Trophoblast cell (in vitro differentiated cells and primary cell): ENCODE measurements around the gene APOL5.

Experiments
- DNase-seq, 2 donors: peaks; one replicate each; pipeline ENCODE4 v3.0.0-alpha.2; 2016
- H2AFZ ChIP-seq: 2 replicates; pipeline ENCODE4 v1.6.1; 2013; ENCODE audit warnings: low read length, moderate library complexity, mild to moderate bottlenecking; ENCODE audit not compliant: insufficient read depth, poor library complexity
- H2AK5ac ChIP-seq: 2 replicates; pipeline ENCODE4 v1.6.1; 2013; ENCODE audit warnings: mild to moderate bottlenecking, low read length
- H2BK120ac ChIP-seq: 2 replicates; pipeline ENCODE4 v1.6.1; 2013; ENCODE audit warnings: low read length, mild to moderate bottlenecking, moderate library complexity; ENCODE audit not compliant: insufficient read depth, poor library complexity
- H2BK12ac ChIP-seq: 2 replicates; pipeline ENCODE4 v1.6.1; 2013; ENCODE audit warnings: mild to moderate bottlenecking, low read length, moderate library complexity
- H2BK5ac ChIP-seq: 2 replicates; pipeline ENCODE4 v1.6.1; 2013; ENCODE audit warnings: low read length, low read depth, moderate library complexity, mild to moderate bottlenecking; ENCODE audit not compliant: poor library complexity
- H3K14ac ChIP-seq: 2 replicates; pipeline ENCODE4 v1.6.1; 2013; ENCODE audit warnings: mild to moderate bottlenecking, low read length
- H3K18ac ChIP-seq: 2 replicates; pipeline ENCODE4 v1.6.1; 2013; ENCODE audit warnings: mild to moderate bottlenecking, low read length
- H3K23ac ChIP-seq: 2 replicates; pipeline ENCODE4 v1.6.1; 2013; ENCODE audit warnings: low read length
- H3K27ac ChIP-seq: 2 replicates; pipeline ENCODE4 v1.5.1; 2013; ENCODE audit warnings: low read depth, mild to moderate bottlenecking, inconsistent platforms, low read length, moderate library complexity
- H3K27me3 ChIP-seq: 2 replicates; pipeline ENCODE4 v1.6.1; 2013; ENCODE audit warnings: inconsistent platforms, mild to moderate bottlenecking, low read length, moderate library complexity; ENCODE audit not compliant: insufficient read depth
- H3K36me3 ChIP-seq, 2 experiments: 1 replicate in 1 of 2; 2 replicates in 1 of 2; pipeline ENCODE4 v1.6.1; 2013; ENCODE audit warnings: low read length in 2 of 2, mild to moderate bottlenecking in 2 of 2, moderate library complexity in 1 of 2; ENCODE audit not compliant: insufficient read depth in 2 of 2, control insufficient read depth in 1 of 2
- H3K4ac ChIP-seq: 2 replicates; pipeline ENCODE4 v1.6.1; 2013; ENCODE audit warnings: low read depth, mild to moderate bottlenecking, low read length, moderate library complexity
- H3K4me1 ChIP-seq, 2 experiments: 1 replicate in 1 of 2; 2 replicates in 1 of 2; pipeline ENCODE4 v1.6.1; 2013; ENCODE audit warnings: low read length in 2 of 2, mild to moderate bottlenecking in 2 of 2, moderate library complexity in 1 of 2; ENCODE audit not compliant: insufficient read depth in 2 of 2, control insufficient read depth in 1 of 2
- H3K4me2 ChIP-seq: 2 replicates; pipeline ENCODE4 v1.6.1; 2013; ENCODE audit warnings: inconsistent platforms, mild to moderate bottlenecking, low read length, moderate library complexity
- H3K4me3 ChIP-seq: 2 replicates; pipeline ENCODE4 v1.5.1; 2013; ENCODE audit warnings: mild to moderate bottlenecking, low read depth, low read length, inconsistent platforms
- H3K79me1 ChIP-seq: one replicate; pipeline ENCODE4 v1.6.1; 2013; ENCODE audit warnings: low read length
- H3K79me2 ChIP-seq: 2 replicates; pipeline ENCODE4 v1.6.1; 2013; ENCODE audit warnings: low read length, mild to moderate bottlenecking; ENCODE audit not compliant: control insufficient read depth, insufficient read depth, poor library complexity
- H3K9ac ChIP-seq: 2 replicates; pipeline ENCODE4 v1.6.1; 2013; ENCODE audit warnings: mild to moderate bottlenecking, low read length
- H3K9me3 ChIP-seq: 2 replicates; pipeline ENCODE4 v1.6.1; 2013; ENCODE audit warnings: low read depth, mild to moderate bottlenecking, control low read depth, inconsistent platforms, low read length; ENCODE audit not compliant: insufficient read depth
- H4K12ac ChIP-seq: 2 replicates; pipeline ENCODE4 v1.6.1; 2013; ENCODE audit warnings: low read depth, mild to moderate bottlenecking, low read length, moderate library complexity
- H4K8ac ChIP-seq: 2 replicates; pipeline ENCODE4 v1.6.1; 2013; ENCODE audit warnings: low read depth, mild to moderate bottlenecking, low read length, moderate library complexity
- H4K91ac ChIP-seq: one replicate; pipeline ENCODE4 v1.6.1; 2013; ENCODE audit warnings: low read depth, mild to moderate bottlenecking, low read length, moderate library complexity
- WGBS: extraction: QIAGEN DNeasy Blood & Tissue Kit; methylation state at CpG from one replicate; pipeline ENCODE4 v1.1.7; 2013; ENCODE audit warnings: missing lambda C conversion rate; ENCODE audit not compliant: insufficient read length, insufficient coverage; ENCODE audit errors: extremely low coverage; 5-methylcytosine and 5-hydroxymethylcytosine counted together

The APOL5 gene

DNA sequence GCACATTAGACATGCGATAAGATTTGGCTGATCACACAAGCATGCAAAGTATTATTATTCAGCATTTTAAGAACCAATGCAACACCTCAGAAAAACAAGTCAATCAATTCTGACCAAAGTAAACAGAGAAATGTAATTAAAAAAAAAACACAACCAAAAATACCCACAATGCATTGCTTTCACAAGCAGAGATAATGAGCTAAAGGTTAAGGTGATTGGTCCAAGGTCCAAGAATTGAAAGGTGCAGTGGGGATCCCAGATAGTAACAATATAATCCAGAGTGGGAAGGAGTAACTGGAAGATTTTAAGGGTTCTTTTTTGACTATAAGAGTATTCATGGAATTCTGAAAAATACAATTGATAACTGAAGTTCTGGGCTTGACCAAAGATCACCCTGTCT is 39.0 kb downstream of the APOL5 start:
- Histone ChIP-seq H3K4me3 (no peak overlapping the region), H4K91ac (no peak overlapping the region), H3K27ac (no peak overlapping the region), H3K36me3 (peaks cover 12 to 16% of the 10 kb centered on the region in 2 experiments), H3K4me1 (no peaks in the 10 kb centered on the region), H3K18ac (no peak overlapping the region), H3K9me3 (no peaks in the 10 kb centered on the region), H2BK5ac (no peak overlapping the region), H3K79me1 (no peaks in the 10 kb centered on the region), H3K4me2 (no peak overlapping the region), H2BK120ac (no peak overlapping the region), H4K8ac (no peak overlapping the region), H2AK5ac (no peak overlapping the region), H3K27me3 (no peaks in the 10 kb centered on the region), H3K79me2 (no peaks in the 10 kb centered on the region), H2AFZ (no peak overlapping the region), H3K23ac (no peak overlapping the region), H2BK12ac (no peak overlapping the region), H4K12ac (no peak overlapping the region), H3K4ac (no peak overlapping the region), H3K14ac (no peak overlapping the region), H3K9ac (no peak overlapping the region)
- DNase-seq = no peak
- WGBS = no CpG with 5 or more reads among the region's 1 CpG

DNA sequence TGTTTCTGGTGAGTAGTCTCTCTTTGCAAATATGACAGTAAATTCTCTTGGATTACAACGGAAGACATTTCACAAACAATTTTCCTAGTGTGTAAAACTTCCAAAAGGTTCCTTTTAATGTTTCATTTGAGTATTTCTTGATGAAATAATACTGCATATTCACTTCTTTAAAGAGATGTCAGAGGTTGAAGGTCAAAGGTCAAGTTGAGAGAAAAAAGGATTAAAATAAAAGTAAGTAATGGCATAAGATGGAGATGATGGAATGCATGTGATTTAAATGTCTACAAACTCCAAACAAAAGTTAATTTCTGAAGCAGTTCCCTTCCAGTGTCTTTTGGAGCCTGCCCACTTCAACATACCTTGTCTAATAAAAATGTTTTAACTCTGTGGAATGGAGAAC is 40.7 kb downstream of the APOL5 start:
- Histone ChIP-seq H3K9ac (no peak overlapping the region), H4K91ac (no peak overlapping the region), H2BK5ac (no peak overlapping the region), H3K9me3 (no peaks in the 10 kb centered on the region), H3K27me3 (no peaks in the 10 kb centered on the region), H3K14ac (no peak overlapping the region), H3K27ac (no peak overlapping the region), H3K18ac (no peak overlapping the region), H3K4me3 (no peak overlapping the region), H4K8ac (no peak overlapping the region), H3K23ac (no peak overlapping the region), H3K4me2 (no peak overlapping the region), H3K4me1 (no peaks in the 10 kb centered on the region), H4K12ac (no peak overlapping the region), H2BK12ac (no peak overlapping the region), H2AK5ac (no peak overlapping the region), H3K79me2 (no peaks in the 10 kb centered on the region), H2BK120ac (no peak overlapping the region), H3K36me3 (peaks cover 14 to 19% of the 10 kb centered on the region in 2 experiments), H2AFZ (no peak overlapping the region), H3K79me1 (no peaks in the 10 kb centered on the region), H3K4ac (no peak overlapping the region)
- no CpG with 5 or more reads among the region's 1 CpG for WGBS
- DNase-seq = no peak

DNA sequence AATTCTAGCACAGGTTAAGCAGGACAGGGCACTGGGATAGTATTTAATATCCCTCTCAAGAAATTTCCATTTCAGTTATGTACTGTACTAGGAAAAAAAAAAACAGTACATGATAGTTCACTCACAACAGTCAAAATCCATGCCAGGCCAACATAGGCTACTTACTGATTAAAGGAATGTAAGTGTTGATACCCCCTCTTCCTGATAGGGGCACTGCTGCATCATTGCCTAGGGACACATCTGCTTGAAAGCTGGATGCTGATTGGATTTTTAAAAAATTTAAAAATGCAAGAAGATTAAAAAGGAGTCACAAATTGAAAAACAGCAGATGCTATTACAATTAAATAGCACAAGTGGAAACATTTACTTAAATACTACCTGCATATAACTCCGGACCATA is 43.4 kb downstream of the APOL5 start:
- WGBS = no CpG with 5 or more reads among the region's 1 CpG
- no peak overlapping the region for H3K23ac ChIP-seq

DNA sequence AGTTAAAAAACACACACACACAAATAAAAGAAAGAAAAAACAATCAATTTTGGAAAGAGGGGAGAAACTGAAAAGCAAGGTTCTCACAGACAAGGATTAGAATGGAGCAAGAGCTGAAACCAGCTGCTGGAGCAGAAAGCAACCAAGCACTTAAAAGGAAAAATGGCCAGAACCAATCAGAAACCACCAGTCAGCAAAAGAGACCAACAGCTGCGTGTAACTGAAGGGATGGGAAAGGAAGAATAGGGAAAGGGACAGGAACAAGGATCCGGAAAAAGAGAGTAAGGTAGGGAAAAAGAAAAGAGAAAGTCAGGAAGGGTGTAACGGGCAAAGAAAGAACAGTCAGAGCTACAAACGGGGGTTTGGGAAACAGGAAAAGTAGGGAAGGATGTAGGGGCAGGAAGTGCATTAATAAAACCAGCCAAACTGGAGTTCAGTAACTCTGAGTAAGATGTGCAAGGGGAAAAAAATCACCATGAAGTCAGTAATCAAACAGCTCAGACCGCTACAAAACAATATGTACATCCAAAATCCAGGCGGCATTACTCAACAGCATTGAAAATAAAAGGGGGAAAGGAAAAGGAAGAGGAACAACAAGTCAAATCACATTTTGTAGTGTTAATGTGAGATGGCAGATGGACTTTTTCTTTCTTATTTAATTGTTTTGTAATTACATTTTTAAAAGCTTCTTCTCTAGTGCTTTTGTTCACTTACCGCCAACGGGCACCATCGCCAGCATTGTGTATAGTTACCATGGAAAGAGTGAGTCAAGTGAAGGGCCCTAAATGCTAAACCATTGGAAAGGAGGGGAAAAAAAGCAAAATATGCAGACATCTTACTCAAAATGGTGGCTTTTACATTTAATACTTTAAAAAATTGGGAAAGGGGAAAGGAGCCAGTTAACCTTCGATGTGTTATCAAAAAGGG is 49.2 kb downstream of the APOL5 start:
- Histone ChIP-seq H3K27me3 (no peaks in the 10 kb centered on the region), H4K91ac (no peak overlapping the region)
- no CpG with 5 or more reads among the region's 10 CpGs for WGBS

More for the DNA sequence above, 43.4 kb downstream of the APOL5 start:
- no peaks in the 10 kb centered on the region for H3K9me3 ChIP-seq
- no peak overlapping the region for H3K4me2 ChIP-seq
- DNase-seq = no peak
- no peaks in the 10 kb centered on the region for H3K79me1 ChIP-seq
- no peak overlapping the region for H3K4ac ChIP-seq
- H4K8ac ChIP-seq = no peak overlapping the region
- H2AFZ ChIP-seq = no peak overlapping the region
- H3K36me3 ChIP-seq = peaks cover 13 to 14% of the 10 kb centered on the region in 2 experiments
- H4K91ac ChIP-seq = no peak overlapping the region
- H3K18ac ChIP-seq = no peak overlapping the region
- no peak overlapping the region for H2BK120ac ChIP-seq
- no peak overlapping the region for H2BK12ac ChIP-seq
- no peak overlapping the region for H4K12ac ChIP-seq
- no peak overlapping the region for H3K9ac ChIP-seq
- no peaks in the 10 kb centered on the region for H3K4me1 ChIP-seq
- no peak overlapping the region for H3K27ac ChIP-seq
- no peaks in the 10 kb centered on the region for H3K27me3 ChIP-seq
- H3K79me2 ChIP-seq = no peaks in the 10 kb centered on the region
- no peak overlapping the region for H2AK5ac ChIP-seq
- H2BK5ac ChIP-seq = no peak overlapping the region
- no peak overlapping the region for H3K4me3 ChIP-seq
- no peak overlapping the region for H3K14ac ChIP-seq

More for the DNA sequence above, 49.2 kb downstream of the APOL5 start:
- no peaks in the 10 kb centered on the region for H3K4me1 ChIP-seq
- H2AK5ac ChIP-seq = no peak overlapping the region
- H3K14ac ChIP-seq = no peak overlapping the region
- H3K9ac ChIP-seq = no peak overlapping the region
- H3K27ac ChIP-seq = no peak overlapping the region
- no peak overlapping the region for H3K4me2 ChIP-seq
- H2BK12ac ChIP-seq = no peak overlapping the region
- H2BK120ac ChIP-seq = no peak overlapping the region
- H3K4me3 ChIP-seq = no peak overlapping the region
- no peak overlapping the region for H4K8ac ChIP-seq
- peaks cover 2 to 8% of the 10 kb centered on the region in 2 experiments for H3K36me3 ChIP-seq
- H3K23ac ChIP-seq = no peak overlapping the region
- H3K79me2 ChIP-seq = no peaks in the 10 kb centered on the region
- no peak overlapping the region for H4K12ac ChIP-seq
- no peak overlapping the region for H3K4ac ChIP-seq
- no peak for DNase-seq
- no peaks in the 10 kb centered on the region for H3K79me1 ChIP-seq
- no peak overlapping the region for H3K18ac ChIP-seq
- H2BK5ac ChIP-seq = no peak overlapping the region
- H2AFZ ChIP-seq = no peak overlapping the region
- no peaks in the 10 kb centered on the region for H3K9me3 ChIP-seq
